HG03097 (cell line): Measurements from ENCODE around the gene ASB18.

Source experiments
- ATAC-seq: cut with Tn5 transposase; IDR thresholded peaks from one replicate; pipeline ENCODE4 v1.9.1; 2021; ENCODE audit not compliant: unreplicated experiment, low FRiP score

ASB18 gene

DNA sequence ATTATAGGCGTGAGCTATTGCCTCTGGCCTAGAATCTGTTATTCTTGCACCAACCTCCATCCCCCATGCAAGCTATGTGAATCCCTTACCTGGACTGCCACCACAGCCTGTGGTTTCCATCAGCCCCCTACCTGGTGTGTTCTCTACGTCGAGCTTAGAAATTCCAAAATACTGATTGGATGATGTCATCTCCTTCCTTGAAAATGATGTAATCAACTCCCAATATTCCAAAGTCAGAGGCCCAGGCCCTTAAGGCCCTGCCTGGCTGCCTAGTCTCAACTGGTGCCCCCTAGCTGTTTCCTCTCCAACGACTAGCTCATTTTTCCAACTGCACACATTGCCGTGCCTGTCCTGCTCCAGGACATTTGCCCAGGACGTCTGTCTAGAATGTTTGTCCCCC lies 54.7 kb downstream of the ASB18 start:
- no peak for ATAC-seq

DNA sequence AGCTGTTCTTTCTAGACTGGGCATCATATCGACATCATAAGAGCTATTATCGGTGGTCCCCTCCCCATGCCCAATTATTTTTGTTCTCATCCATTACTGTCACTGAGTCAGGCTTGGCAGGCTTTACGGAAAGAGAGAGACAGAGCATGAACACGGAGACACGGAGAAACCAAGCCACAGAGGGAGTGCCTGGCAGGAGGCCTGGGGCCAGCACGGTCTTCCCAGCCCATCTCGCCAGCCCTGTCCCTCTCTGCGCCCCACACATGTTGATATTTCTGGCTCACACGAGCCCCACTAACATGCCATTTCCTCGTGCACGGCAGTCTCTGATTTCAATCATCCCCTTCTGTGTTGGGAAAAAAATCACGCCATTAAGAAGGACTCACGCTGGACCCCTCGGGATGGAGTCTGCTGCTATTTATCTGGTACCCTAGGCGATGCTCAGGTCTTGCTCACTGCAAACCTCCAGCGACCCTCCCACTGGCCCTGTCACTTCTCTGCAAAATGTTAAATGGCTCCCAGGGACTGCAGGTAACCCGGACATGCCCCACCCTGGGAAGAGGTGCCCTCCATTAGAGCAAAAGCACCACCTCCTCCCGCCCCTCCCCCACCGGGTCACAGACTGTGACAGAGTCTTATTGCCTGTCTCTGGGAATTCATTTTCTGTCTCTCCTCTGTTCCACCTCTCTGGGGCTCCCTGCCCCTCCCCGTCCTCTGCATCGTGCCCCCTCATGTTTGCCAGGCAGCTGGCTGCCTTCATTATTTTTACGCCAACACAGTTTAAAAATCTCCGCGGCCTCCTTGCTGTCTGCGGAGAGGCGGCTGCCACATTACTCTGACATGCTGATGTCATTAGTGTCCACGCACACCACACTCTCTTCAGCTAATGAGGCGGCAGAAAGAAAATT lies 55.9 kb downstream of the ASB18 start:
- ATAC-seq, result no peak

DNA sequence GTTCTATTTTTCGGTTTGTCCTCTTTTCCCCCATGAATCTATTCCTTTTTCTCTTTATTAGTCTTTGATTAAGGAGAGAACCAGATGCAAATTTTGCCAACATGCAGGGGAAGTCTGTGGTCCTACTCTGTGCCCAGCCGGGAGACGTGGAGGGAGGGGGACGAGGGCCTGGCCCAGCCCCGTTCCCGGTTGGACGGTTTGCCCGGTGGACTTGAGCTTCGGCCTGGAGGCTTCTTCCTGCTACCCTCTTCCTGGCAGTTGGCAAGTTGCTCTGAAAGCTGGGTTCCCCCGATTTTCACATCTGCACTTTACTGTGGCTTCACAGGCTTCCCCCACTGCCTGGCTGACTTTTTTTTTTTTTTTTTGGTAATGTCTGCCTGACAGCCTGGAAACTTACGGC lies 56.7 kb downstream of the ASB18 start:
- ATAC-seq, result no peak

DNA sequence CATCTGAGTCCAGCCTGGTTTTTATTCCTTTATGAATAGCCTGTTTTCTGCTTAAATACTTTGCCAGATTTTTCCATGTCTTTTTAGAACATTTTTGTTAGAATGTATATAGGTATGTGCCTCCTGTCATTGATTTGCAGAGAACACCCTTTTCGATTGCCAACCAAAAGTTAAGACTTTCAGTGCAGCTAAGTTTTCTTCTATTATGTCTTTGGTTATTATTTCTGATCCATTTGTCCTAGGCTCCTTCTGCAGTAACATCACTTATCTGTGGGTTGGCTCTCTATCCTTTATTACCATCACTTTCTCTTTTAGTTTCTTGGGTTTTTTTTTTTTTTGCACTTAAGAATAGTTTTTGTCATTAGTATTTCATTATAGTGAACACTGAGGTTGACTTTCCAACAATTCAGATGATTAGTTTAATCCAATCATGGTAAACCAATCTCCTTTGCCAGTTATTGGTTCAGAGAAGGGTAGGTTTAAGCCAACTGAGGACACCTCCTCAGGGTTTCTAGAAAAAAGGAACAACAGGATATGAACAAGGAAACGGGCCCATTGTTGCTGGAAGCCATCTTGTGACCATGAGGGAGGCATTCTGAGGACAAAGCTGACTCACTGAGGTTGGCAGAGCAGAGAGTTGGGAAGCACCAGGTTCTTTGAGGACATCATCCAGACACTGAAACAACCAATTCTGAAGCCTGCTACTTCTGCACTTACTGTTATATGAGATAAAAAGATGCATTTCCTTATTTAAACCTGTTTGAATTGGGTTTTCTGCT lies 58.1 kb downstream of the ASB18 start:
- no peak for ATAC-seq

GRCh38 chr2:236204953-236205352 lies 59.3 kb downstream of the ASB18 start:
- no peak for ATAC-seq

DNA sequence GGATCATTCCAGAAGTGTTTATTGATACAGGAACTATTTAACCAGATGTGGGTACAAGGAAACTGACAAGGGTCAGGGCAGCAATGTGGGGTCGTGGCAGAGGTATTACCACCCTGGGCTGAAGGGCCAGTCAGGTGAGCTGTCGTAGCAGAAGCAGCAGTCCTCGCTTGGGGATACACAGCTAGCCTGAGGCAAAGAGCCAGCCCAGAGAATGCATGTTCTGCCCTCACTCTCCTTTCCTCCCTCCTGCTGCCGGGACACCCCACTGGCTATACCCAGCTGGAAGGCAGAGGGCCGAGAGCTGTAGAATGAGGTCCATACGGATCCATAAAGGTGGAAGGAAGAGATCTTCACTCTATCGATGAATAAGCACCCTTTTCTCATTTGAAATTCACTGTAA lies 63.8 kb downstream of the ASB18 start:
- no peak for ATAC-seq

DNA sequence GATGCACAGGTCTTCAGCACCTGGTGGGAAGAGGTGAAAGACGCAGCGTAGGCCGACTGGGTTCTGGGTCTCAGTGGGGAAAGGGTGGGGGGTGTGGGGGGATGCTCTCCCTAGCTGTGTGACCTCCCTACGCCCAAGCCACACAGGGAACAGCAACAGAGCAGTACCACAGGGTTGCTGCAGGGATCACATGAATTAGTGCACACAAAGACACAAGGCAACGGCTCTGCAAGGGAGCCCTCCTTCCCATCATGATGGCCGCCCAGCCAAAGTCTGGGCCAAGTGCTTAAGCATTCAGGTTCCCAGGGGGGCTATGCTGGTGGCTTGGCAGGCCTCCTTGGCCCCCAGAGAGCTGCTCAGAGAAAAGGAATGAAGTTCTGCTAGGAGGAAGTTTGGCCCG lies 67.8 kb downstream of the ASB18 start:
- ATAC-seq, result no peak

DNA sequence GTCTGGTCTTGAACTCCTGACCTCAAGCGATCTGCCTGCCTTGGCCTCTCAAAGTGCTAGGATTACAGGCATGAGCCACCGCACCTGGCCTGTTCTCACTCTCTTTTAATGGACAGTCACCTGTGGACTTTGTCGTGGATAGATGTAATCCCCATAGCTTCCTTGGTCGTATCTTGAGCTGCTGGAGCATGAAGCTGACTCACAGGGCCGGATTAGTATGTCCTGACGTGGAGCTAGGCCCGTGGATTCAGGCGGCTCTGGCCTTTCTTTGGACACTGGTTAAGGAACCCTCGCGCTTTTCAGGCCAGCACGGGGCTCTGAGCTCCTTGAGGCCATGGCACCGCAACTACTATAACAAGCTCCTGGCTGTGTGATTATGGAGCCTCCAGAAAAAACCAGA lies 68.5 kb downstream of the ASB18 start:
- ATAC-seq, result no peak

- no peak for ATAC-seq
Measured at GRCh38 chr2:236194786-236195185, 69.4 kb downstream of the ASB18 start.

GRCh38 chr2:236193026-236193425 lies 71.2 kb downstream of the ASB18 start:
- ATAC-seq, result no peak

- ATAC-seq, result no peak
Measured at GRCh38 chr2:236190674-236191073, 73.5 kb downstream of the ASB18 start.

GRCh38 chr2:236184701-236185100 lies 79.5 kb downstream of the ASB18 start:
- no peak for ATAC-seq

GRCh38 chr2:236180831-236181453 lies 83.3 kb downstream of the ASB18 start:
- ATAC-seq, result no peak

- no peak for ATAC-seq
Measured at GRCh38 chr2:236180076-236180816, 84.0 kb downstream of the ASB18 start.

DNA sequence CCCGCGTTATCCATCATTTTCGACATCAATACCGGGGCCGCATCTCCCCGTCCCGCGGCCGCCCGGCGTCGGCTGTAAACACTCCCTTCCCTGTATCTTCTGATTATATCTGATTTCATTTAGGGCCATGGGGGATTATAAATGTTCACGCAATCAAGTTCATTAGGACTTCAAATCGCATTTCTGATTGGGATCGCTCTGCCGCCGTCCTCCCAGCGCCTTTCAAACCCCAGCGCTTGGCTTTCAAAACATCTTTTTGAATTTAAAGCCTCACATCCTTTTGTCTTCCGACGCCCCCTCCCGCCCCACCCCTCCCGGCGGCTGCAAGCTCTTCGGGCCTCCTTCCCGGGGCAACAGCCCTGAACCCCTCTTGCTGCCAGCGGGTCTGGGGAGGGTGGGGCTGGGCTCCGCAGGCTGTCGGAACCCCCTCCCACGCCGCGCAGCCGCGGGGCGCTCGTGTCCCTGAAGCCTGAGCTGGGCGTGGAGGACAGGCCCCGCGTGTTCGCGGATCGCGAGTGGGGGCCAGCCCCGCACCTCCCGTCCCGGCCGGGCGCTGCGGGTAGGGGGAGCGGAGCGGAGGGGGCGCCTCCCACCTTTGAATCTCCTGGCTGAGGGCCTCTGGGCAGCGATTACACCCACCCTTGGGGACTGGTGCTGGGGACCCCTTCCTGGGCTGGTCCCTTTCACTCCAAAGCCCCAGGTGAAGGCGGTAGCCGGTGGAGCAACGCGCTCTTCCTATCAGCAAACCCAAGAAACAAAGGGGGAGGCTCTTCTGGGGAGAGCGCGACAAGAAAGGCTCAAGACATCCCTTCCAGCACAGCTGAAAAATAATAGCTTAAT lies 84.8 kb downstream of the ASB18 start:
- ATAC-seq, result no peak

- no peak for ATAC-seq
Measured at GRCh38 chr2:236178890-236179235, 85.3 kb downstream of the ASB18 start.

DNA sequence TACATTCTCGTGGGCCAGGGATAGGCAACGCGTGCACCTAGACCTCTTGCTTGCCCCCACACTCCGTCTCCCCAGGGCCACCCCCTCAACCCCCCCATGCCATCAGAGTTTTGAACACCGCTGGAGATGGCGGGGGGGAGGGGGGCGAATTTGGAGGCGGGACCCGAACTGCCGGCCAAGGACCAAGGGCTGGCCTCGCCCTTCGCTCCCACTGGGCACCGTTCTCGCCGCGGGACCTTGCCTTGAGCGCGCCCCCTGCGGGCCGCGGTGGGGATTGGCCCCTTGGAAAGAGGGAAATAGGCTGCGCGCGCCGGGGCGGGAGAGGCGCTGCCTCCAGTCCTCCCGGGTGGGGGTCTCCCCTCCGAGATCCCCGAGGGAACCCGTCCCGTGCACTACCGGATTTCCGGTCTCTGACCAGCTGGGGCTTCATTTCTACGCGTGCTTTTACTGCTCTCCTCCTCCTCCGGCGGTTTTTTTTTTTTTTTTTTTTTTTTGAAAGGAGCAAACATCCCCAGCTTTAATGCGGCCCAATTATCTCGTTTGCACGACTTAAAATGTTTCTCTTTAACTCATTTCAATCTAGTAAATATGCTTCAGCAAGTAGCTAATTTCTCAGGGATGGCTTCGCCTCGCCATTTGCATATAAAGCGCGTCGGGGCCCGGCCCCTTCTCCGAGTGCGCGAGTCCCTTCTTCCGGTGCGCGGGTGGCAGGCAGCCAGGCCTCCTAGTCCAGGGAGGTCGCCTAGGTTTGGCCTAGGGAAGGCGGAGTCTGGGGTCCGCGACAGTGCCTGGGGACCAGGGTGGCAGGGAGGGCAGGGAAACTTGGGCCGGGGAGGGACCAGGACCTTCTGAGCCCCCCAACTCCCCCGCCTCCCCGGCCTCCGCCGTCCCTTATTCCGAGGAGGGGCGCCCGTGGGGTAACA lies 86.0 kb downstream of the ASB18 start:
- ATAC-seq, result no peak

DNA sequence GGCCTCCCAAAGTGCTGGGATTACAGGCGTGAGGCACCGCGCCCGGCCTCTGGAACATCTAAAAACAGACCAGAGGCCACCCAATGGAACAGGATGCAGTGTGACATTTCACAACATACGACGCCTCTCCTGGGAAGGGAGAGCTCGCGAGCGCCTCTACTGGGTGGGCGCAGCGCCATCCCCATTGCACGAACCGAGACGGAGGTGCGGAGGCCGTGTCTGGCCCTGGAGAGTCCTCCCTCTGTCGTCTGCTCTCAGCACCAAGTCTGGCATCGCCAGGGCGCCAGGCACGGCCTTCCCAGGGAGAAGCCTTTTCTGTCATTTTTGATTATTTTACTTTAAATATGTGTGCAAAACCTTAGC lies 86.6 kb downstream of the ASB18 start:
- no peak for ATAC-seq

DNA sequence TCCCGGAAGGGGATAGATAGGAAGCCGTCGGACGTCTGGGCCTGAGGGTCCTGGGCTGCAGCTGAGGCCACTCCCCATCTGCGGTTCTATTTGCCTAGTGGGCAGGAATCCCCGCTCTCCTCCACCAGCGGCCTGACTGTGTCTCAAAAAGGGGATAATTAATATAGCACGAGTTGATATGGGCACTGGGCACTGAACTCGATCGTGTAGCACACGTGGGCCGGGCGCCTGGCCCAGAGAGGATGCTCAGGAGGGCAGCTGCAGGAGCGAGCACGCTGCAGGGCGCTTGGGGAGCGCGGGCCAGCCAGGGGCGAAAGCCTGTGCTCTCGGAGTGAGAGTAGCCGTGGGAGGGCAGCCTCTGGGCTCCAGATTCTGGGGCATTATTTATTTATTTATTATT lies 87.3 kb downstream of the ASB18 start:
- ATAC-seq, result no peak
